Activated T-helper 2 cell treated with anti-CD3 and anti-CD28 coated beads, Interferon-gamma antibody, Interleukin-2, Interleukin-4, amounts not matched to agents 10 μg/mL and 5 μg/mL and 100 μg/mL, durations not matched to agents 14 hours and 24 hours and 36 hours (primary cell): ENCODE results near the gene BCL3. TPM values are rescaled to one million over a fixed set of nuclear protein-coding genes. Genes with fewer than 3 reads are reported as not detected.

ENCODE experiments used
- DNase-seq: peaks from one replicate; pipeline ENCODE4 v3.0.0; 2021; ENCODE audit warnings: low spot score
- H3K27ac Mint-ChIP-seq: one replicate; pipeline ENCODE4 v1.8.0; 2021; ENCODE audit warnings: mixed read lengths
- H3K27me3 Mint-ChIP-seq: one replicate; pipeline ENCODE4 v1.8.0; 2021; ENCODE audit warnings: low read depth, mixed read lengths
- H3K36me3 Mint-ChIP-seq: one replicate; pipeline ENCODE4 v1.8.0; 2021; ENCODE audit warnings: low read depth, mixed read lengths
- H3K4me1 Mint-ChIP-seq: one replicate; pipeline ENCODE4 v1.8.0; 2021; ENCODE audit warnings: low read depth, mixed read lengths
- H3K4me3 Mint-ChIP-seq: one replicate; pipeline ENCODE4 v1.8.0; 2021; ENCODE audit warnings: low read depth, mild to moderate bottlenecking, moderate library complexity, mixed read lengths
- H3K9me3 Mint-ChIP-seq: one replicate; pipeline ENCODE4 v1.8.0; 2021; ENCODE audit warnings: mixed read lengths
- intact Hi-C: fragments of 100-400 bp; cut with micrococcal nuclease; formaldehyde crosslinking; loops from one replicate; pipeline ENCODE4 v1.15.1; 2023
- total RNA-seq: library from RNA; stranded (reverse); gene quantifications from 2 replicates; pipeline ENCODE4 v1.2.3, GENCODE V29; 2022

The BCL3 gene
- total RNA-seq, 1 donor from 2014 or later = 85.2 TPM

DNA sequence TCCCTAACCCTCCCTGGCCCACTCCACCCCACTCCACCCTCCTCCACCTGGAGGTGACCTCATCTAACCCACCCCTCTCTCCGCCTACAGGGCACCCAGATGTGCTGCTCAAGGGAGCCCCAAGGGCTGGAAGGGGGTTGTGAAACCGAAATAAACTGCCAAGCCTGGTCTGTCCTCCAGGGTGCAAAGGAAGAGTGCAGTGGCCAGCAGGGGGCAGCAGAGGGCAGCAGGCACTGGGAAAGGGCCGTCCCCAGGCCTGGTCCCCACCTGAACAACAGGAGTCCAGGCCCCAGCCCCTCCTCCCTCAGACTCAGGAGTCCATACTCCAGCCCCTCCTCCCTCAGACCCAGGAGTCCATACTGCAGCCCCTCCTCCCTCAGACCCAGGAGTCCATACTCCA, 52.0 kb downstream of the BCL3 start:
- Mint-ChIP-seq H3K36me3 (no peaks in the 10 kb centered on the region), H3K4me1 (peaks cover 5% of the 10 kb centered on the region), H3K4me3 (no peak overlapping the region), H3K27ac (no peak overlapping the region), H3K9me3 (no peaks in the 10 kb centered on the region), H3K27me3 (no peaks in the 10 kb centered on the region)
- intact Hi-C loops = loop anchor here (1.0 kb wide), 1 partner anchor 45 kb away; no protein-coding TSS in a partner anchor
- DNase-seq = peak; percentile 78

DNA sequence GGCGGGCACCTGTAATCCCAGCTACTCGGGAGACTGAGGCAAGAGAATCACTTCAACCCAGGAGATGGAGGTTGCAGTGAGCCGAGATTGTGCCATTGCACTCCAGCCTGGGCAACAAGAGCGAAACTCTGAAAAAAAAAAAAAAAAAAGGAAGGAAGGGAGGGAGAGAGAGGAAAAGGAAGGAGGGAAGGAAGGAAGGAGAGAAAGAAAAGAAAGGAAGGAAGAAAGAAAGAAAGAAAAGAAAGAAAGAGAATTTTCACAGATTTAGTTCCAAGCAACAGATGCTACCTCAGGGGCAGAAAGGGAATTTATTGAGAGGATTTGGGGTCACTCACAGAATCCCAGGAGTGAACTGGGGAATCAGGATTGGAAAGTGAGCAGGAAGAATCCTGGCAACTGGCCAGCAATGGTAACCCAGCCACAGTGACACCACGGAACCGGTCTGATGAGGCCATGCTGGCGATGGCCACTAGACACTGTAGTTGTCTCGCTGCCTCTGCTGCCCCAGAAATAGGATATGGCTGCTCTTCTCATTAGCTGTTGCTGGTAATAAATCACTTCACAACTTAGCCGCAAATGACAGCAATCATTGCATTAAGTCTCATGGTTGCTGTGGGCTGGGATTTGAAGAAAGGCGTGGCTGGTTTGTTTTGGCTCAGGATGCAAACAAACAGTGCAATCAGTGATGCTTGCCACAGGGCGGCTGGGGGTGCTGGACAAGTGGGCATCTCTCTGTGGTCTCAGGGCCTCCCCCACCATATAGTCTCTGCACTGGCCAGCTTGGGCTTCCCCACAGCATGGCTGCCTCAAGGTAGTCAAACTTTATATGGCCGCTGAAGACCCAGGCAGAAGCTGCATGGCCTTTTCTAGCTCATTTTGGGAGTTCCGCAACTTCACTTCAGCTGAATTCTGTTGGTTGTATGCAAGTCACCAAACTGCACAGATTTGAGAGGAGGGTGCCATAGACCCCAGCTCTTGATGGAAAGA, 55.2 kb downstream of the BCL3 start:
- intact Hi-C loops = no loop called here

DNA sequence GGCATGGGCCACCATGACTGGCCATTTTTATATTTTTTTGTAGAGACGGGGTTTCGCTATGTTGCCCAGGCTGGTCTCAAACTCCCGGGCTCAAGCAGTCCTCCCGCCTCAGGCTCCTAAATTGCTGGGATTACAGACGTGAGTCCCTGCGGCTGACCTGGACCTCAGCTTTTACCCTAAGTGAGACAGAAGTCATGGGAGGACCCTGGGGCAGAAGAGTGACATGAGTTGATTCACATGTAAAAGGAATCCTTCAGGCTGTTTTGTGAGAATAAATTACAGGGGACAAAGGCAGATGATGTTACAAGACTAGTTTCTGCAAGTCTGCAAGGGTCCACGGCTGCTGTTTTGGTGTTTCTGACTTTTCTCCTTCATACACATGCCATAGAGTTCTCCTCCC, 57.8 kb downstream of the BCL3 start:
- DNase-seq = no peak
- peaks cover 13% of the 10 kb centered on the region for H3K27me3 Mint-ChIP-seq
- H3K36me3 Mint-ChIP-seq = no peaks in the 10 kb centered on the region
- H3K4me1 Mint-ChIP-seq = no peaks in the 10 kb centered on the region
- H3K9me3 Mint-ChIP-seq = no peaks in the 10 kb centered on the region
- intact Hi-C loops = no loop called here
- no peak overlapping the region for H3K4me3 Mint-ChIP-seq
- no peak overlapping the region for H3K27ac Mint-ChIP-seq

More for the DNA sequence above, 55.2 kb downstream of the BCL3 start:
- no peak for DNase-seq
- Mint-ChIP-seq H3K4me1 (no peaks in the 10 kb centered on the region), H3K27me3 (peaks cover 9% of the 10 kb centered on the region), H3K9me3 (no peaks in the 10 kb centered on the region), H3K27ac (no peak overlapping the region), H3K4me3 (no peak overlapping the region), H3K36me3 (no peaks in the 10 kb centered on the region)

DNA sequence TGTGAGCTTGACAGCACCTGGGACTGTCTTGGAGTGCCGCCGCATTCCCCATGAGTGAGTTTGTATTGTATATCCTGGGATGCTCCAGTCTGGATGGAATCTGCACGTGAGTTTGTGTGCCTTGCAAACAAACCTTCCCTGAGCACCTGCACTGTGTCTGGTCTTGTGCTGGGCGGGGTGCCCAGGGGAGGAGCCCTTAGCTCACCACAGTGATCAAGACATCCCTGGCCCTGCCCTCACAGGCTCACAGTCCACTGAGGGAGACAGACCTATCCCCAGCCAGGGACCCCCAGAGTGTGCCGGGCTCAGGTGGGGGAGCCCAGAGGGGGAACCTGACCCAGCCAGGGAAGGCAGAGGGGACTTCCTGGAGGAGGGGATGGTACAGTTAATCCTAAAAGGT, 58.7 kb downstream of the BCL3 start:
- DNase-seq = no peak
- Mint-ChIP-seq H3K4me1 (no peaks in the 10 kb centered on the region), H3K27me3 (peaks cover 13% of the 10 kb centered on the region), H3K4me3 (no peak overlapping the region), H3K27ac (no peak overlapping the region), H3K36me3 (no peaks in the 10 kb centered on the region), H3K9me3 (no peaks in the 10 kb centered on the region)
- intact Hi-C loops = no loop called here

DNA sequence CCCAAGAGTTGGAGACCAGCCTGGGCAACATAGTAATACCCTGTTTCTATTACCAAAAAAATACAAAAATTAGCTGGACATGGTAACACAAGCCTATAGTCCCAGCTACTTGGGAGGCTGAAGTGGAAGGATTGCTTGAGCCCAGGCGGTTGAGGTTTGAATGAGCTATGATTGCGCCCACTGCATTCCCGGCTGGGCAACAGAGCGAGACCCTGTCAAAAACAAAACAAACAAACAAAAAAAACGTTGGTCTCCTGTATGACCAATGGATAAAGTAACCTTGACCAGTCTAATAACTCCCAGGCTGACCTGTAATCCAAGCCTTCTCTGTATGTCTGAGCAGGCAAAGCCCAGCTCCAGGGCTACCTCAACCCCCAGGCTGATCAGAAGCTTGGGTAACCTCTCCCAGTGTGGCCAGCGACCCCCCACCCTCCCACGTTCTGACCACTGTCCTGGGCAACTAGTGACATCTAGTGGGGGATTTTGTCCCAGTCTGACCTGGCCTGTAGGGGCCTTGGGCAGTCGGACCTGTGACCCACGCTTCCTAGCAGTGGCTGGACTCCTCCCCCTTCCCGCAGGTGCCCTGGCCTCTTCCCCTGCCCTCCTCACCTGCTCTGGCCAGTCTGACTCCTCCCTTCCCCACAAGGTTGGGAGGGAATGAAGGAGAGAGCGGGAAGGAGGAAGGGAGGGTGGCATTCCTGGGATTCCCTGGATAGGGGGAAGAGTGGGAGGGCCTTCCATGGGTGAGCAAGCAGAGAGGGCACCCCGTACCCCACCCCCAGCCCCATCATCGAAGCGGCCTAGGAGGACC, 59.3 kb downstream of the BCL3 start:
- Mint-ChIP-seq H3K27ac (no peak overlapping the region), H3K4me3 (no peak overlapping the region), H3K36me3 (no peaks in the 10 kb centered on the region), H3K27me3 (peaks cover 13% of the 10 kb centered on the region), H3K9me3 (no peaks in the 10 kb centered on the region), H3K4me1 (no peaks in the 10 kb centered on the region)
- intact Hi-C loops = no loop called here
- DNase-seq = no peak

DNA sequence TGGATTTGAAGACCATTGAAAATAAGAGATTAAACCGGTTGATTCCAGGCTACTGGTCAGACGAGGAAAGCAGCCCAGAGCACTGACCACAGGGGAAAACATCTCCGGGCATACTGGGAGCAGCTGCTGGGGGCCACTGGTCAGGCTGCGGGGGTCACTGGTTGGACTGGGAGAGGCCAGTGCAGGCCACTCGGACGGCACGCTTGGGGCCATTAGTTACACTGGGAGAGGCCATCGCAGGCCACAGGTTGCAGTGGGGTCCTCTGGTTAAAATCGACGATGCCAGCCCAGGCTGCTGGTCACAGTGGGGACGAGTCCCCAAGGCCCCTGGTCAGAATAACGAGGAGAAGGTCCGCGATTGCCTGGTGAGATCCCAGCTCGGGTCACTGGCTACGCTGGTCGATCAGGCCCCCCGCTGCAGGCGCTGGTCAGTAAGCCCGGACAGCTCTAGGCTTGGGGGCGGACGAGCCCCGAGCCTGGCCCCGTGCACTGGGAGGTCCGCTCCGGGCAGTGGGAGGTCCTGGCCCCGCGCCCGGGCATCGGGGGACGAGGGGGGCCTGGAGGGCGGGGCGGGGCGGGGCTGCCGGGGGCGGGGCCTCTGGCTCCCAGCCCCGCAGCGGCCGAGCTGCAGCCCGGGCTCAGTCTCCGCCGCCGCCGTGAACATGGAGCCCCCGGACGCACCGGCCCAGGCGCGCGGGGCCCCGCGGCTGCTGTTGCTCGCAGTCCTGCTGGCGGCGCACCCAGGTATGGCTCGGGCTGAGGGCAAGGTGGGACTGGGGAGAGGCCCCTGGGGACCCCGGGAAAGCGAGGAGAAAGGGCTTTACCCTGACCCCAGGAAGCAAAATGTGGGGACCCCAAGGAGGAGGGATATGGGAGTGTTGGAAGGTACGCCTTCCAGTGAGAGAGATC, 60.2 kb downstream of the BCL3 start, which contains the start of gene BCAM:
Gene BCAM, plus strand, starts transcription at position 641 of the 909 bp plus-strand sequence. Its CDS starts 22 bp downstream, at position 663.
- peaks cover 13% of the 10 kb centered on the region for H3K27me3 Mint-ChIP-seq
- H3K4me1 Mint-ChIP-seq = no peaks in the 10 kb centered on the region
- intact Hi-C loops = no loop called here
- H3K36me3 Mint-ChIP-seq = no peaks in the 10 kb centered on the region
- no peaks in the 10 kb centered on the region for H3K9me3 Mint-ChIP-seq
- no peak within 1 kb of the TSS for H3K27ac Mint-ChIP-seq
- H3K4me3 Mint-ChIP-seq = no peak within 1 kb of the TSS
- DNase-seq = no peak

Other genes starting within 250 kb of the BCL3 start
- 7.3 and 8.3 TPM in 2 replicates for gene ZNF180, start 248.2 kb upstream of the BCL3 start, total RNA-seq
- not detected in 2 replicates for gene CEACAM20, start 219.0 kb upstream of the BCL3 start, total RNA-seq
- not detected in 2 replicates for gene IGSF23, start 135.1 kb upstream of the BCL3 start, total RNA-seq
- 24.5 and 25.2 TPM in 2 replicates for gene PVR, start 104.8 kb upstream of the BCL3 start, total RNA-seq
- gene CEACAM19, start 77.2 kb upstream of the BCL3 start, total RNA-seq = 1.3 and 1.5 TPM in 2 replicates
- gene CEACAM16, start 49.6 kb upstream of the BCL3 start, total RNA-seq = not detected in 2 replicates
- not detected in 2 replicates for gene CBLC, start 29.2 kb downstream of the BCL3 start, total RNA-seq
- not detected in 2 replicates for gene BCAM, start 60.4 kb downstream of the BCL3 start, total RNA-seq
- gene NECTIN2, start 97.6 kb downstream of the BCL3 start, total RNA-seq = 0.27 and 0.37 TPM in 2 replicates
- 152 and 156 TPM in 2 replicates for gene TOMM40, start 142.5 kb downstream of the BCL3 start, total RNA-seq
- 0.94 TPM in 2 replicates for gene APOE, start 157.1 kb downstream of the BCL3 start, total RNA-seq
- 3.1 and 6.4 TPM in 2 replicates for gene APOC1, start 165.9 kb downstream of the BCL3 start, total RNA-seq
- not detected in 2 replicates for gene APOC4, start 193.5 kb downstream of the BCL3 start, total RNA-seq
- gene APOC2, start 197.3 kb downstream of the BCL3 start, total RNA-seq = not detected in 2 replicates
- gene CLPTM1, start 206.7 kb downstream of the BCL3 start, total RNA-seq = 68.7 and 72.7 TPM in 2 replicates